Retinal pigment epithelial cell (primary cell): ENCODE results near the gene OR1D5.

ENCODE experiments used
- DNase-seq: peaks from one replicate; pipeline ENCODE4 v3.0.0-alpha.2; 2010; ENCODE audit warnings: low read depth
- H3K4me3 ChIP-seq: 2 replicates; pipeline ENCODE4 v1.5.1; 2011; ENCODE audit warnings: mild to moderate bottlenecking, low read length, control low read depth, moderate library complexity
- TF ChIP-seq, protein P1 (sequence below): conservative IDR thresholded peaks from 2 replicates; pipeline ENCODE4 v1.5.1; 2011; ENCODE audit warnings: low read depth, low read length, control low read depth, inconsistent platforms

The OR1D5 gene

GRCh38 chr17:3043737-3044365 is 19.6 kb downstream of the OR1D5 start:
- no peak overlapping the region for H3K4me3 ChIP-seq
- DNase-seq, result no peak
- TF ChIP-seq, protein P1, sequence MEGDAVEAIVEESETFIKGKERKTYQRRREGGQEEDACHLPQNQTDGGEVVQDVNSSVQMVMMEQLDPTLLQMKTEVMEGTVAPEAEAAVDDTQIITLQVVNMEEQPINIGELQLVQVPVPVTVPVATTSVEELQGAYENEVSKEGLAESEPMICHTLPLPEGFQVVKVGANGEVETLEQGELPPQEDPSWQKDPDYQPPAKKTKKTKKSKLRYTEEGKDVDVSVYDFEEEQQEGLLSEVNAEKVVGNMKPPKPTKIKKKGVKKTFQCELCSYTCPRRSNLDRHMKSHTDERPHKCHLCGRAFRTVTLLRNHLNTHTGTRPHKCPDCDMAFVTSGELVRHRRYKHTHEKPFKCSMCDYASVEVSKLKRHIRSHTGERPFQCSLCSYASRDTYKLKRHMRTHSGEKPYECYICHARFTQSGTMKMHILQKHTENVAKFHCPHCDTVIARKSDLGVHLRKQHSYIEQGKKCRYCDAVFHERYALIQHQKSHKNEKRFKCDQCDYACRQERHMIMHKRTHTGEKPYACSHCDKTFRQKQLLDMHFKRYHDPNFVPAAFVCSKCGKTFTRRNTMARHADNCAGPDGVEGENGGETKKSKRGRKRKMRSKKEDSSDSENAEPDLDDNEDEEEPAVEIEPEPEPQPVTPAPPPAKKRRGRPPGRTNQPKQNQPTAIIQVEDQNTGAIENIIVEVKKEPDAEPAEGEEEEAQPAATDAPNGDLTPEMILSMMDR, result peak; percentile 39

DNA sequence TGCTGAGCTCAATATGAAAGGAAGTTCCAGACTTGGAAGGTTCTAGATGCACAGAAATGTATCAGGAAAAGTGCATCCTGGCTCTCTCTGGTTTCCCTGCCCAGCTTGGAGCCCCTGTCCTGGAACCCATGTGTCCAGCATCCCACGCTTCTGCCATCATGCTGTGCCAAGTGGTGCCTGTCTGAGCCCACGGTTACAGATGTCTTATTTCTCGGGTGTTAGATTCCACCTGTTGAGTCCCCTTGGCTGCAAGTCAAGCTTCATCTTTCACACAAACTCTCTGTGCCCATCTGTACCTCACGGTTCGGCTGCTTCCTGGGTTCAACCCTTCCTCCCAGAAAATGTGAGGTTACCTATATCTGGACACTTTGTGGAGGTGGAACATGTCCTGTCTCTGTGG is 22.5 kb downstream of the OR1D5 start:
- TF ChIP-seq, protein P1, result no peak
- DNase-seq, result no peak
- H3K4me3 ChIP-seq, result no peak overlapping the region

GRCh38 chr17:3039736-3040135 is 23.7 kb downstream of the OR1D5 start:
- DNase-seq, result no peak
- TF ChIP-seq, protein P1, result no peak
- no peak overlapping the region for H3K4me3 ChIP-seq

DNA sequence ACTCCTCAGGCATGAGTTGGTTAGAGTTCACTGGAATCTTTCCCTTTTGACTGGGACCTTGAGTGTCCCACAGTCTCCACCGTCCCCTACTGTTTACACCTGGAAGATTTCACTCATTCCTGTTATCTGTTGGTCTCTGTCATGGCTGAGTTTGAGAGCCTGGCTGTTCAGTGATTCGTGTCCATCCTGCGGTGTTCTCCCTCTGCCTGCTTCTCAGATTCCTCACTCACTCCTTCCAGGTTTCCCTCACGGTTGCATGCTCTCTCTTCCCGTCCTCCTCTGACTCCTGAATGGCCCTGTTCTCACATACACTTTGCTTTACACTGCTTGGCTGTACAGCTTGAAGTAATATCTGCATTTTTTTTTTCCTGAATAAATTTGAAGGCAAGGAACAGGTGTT is 24.5 kb downstream of the OR1D5 start:
- no peak for DNase-seq
- TF ChIP-seq, protein P1, result no peak
- no peak overlapping the region for H3K4me3 ChIP-seq

DNA sequence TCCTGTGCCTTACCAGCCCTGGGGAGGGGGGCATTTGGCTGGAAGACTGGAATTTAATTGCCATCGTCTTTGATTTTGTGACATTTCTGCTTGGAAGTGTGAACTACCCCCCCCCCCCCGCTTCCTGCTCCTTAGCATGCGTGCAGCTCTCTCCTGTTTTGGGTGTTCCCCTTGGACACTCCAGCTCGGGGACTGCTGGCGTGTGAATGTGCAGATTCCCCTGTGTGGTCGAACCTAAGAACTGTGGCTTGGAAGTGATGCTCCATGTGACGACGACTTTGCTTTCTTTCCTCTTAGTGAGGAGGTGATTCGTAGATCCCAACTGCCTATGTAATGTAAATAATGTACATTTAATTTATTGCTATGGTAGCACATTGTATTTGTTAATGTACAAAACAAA is 26.1 kb downstream of the OR1D5 start:
- DNase-seq, result no peak
- TF ChIP-seq, protein P1, result no peak
- no peak overlapping the region for H3K4me3 ChIP-seq

DNA sequence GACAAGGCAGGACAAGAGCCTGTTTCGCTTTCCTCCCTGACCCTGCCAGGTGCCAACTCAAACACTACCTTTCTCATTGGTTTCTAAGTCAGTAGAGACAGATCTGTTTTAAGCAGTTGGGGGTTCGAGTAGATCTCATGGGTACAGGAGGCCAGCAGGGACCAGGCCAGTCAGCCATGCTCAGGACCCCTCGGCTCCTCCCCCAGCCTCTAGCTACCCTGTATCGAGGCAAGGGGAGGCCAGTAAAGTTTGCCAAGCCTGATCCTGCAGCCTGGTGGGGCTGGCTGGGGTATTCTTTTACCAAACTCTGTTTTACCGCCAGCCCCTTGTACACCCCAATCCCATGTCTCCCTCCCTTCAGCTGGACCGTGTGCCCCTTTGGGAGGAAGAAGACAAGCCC is 26.6 kb downstream of the OR1D5 start:
- TF ChIP-seq, protein P1, result no peak
- no peak overlapping the region for H3K4me3 ChIP-seq
- no peak for DNase-seq

DNA sequence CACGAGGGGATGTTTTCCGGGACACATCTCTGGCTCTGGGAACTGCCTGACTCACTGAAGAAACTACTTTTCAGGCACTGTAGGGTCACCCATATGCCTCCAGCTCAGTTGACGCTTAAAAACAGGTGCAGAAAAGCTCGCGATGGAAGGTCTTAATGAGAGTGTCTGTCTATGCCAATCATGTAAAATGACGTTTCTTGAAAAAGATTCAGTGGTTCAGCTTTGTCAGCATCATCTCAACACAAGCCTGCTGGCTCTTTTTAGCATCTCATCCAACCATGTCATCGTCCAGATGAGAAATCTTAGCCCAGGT is 27.5 kb downstream of the OR1D5 start:
- TF ChIP-seq, protein P1, result no peak
- H3K4me3 ChIP-seq, result no peak overlapping the region
- no peak for DNase-seq
